Measurements from ENCODE around the gene LRR1.

LRR1 gene

GRCh38 chr14:49579841-49580240, 18.9 kb upstream of the LRR1 start:
- Histone ChIP-seq H3K4me3 (ENCODE audit: insufficient read depth, low read length, poor library complexity, severe bottlenecking) (no peak overlapping the region), H3K79me2 (ENCODE audit: insufficient read depth, low read length) (peaks cover 51% of the 10 kb centered on the region), H3K9me3 (ENCODE audit: insufficient read depth, low read length) (no peaks in the 10 kb centered on the region), H3K36me3 (ENCODE audit: low read length) (peaks cover 38% of the 10 kb centered on the region), H4K20me1 (ENCODE audit: low read depth, low read length) (peaks cover 27% of the 10 kb centered on the region), H3K9ac (ENCODE audit: low read length) (no peak overlapping the region), H3K4me2 (ENCODE audit: low read depth, low read length, poor library complexity, severe bottlenecking) (no peak overlapping the region), H3F3A (ENCODE audit: insufficient read depth) (peaks cover 55% of the 10 kb centered on the region), H2AFZ (ENCODE audit: low read depth, low read length, severe bottlenecking) (no peak overlapping the region), H3K9me2 (replicated peaks; ENCODE audit: insufficient read depth, low read length) (no peaks in the 10 kb centered on the region), H3K27ac (ENCODE audit: low read depth, low read length) (no peak overlapping the region), H3K27me3 (ENCODE audit: low read length) (no peaks in the 10 kb centered on the region)
- TF ChIP-seq EZH2phosphoT487 (conservative IDR thresholded peaks at IDR 0.05; ENCODE audit: low read length): no peak
- TF ChIP-seq, protein P1, sequence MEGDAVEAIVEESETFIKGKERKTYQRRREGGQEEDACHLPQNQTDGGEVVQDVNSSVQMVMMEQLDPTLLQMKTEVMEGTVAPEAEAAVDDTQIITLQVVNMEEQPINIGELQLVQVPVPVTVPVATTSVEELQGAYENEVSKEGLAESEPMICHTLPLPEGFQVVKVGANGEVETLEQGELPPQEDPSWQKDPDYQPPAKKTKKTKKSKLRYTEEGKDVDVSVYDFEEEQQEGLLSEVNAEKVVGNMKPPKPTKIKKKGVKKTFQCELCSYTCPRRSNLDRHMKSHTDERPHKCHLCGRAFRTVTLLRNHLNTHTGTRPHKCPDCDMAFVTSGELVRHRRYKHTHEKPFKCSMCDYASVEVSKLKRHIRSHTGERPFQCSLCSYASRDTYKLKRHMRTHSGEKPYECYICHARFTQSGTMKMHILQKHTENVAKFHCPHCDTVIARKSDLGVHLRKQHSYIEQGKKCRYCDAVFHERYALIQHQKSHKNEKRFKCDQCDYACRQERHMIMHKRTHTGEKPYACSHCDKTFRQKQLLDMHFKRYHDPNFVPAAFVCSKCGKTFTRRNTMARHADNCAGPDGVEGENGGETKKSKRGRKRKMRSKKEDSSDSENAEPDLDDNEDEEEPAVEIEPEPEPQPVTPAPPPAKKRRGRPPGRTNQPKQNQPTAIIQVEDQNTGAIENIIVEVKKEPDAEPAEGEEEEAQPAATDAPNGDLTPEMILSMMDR (IDR thresholded peaks at IDR 0.05; ENCODE audit: insufficient read depth, low read length, poor library complexity, severe bottlenecking): no peak

DNA sequence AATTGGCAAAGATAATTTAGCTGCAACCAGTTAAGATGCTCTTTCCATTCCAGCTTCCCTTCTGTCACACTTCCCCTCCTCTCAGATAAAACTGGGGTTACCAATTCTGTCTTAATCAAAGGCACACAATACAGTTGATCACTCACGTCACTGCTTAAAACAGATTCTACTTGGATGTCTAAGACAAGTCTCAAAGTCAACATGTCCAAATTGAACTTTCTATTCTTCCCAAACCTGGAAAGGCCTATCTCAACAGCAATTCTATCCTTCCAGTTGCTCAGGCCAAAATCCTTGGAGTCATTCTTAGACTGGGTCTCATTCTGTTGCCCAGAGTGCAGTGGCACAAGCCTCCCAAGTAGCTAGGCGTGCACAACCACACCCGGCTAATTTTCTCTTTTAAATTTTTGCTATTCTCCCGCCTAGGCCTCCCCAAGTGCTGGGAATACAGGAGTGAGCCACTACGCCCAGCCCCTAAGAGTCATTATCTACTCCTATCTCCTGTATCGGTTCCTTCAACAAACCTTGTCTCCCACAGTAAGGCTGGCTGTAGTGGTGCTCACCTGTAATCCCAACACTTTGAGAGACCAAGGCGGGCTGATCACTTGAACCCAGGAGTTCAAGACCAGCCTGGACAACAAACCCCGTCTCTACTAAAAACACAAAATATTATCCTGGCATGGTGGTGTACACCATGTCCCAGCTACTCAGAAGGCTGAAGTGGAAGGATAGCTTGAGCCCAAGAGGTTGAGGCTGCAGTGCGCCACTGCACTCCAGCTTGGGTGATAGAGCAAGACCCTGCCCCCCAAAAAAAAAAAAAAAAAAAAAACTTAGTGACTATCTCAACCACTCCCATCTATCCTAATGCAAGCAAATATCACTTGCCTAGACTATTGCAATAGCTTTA, 17.3 kb upstream of the LRR1 start:
- Histone ChIP-seq H3K27ac (ENCODE audit: low read depth, low read length) (no peak overlapping the region), H3K9ac (ENCODE audit: low read length) (no peak overlapping the region), H2AFZ (ENCODE audit: low read depth, low read length, severe bottlenecking) (no peak overlapping the region), H3K36me3 (ENCODE audit: low read length) (peaks cover 38% of the 10 kb centered on the region), H3K79me2 (ENCODE audit: insufficient read depth, low read length) (peaks cover 65% of the 10 kb centered on the region), H3K9me3 (ENCODE audit: insufficient read depth, low read length) (no peaks in the 10 kb centered on the region), H3K4me3 (ENCODE audit: insufficient read depth, low read length, poor library complexity, severe bottlenecking) (no peak overlapping the region), H3K4me2 (ENCODE audit: low read depth, low read length, poor library complexity, severe bottlenecking) (no peak overlapping the region), H3F3A (ENCODE audit: insufficient read depth) (peaks cover 64% of the 10 kb centered on the region), H4K20me1 (ENCODE audit: low read depth, low read length) (peaks cover 29% of the 10 kb centered on the region), H3K9me2 (replicated peaks; ENCODE audit: insufficient read depth, low read length) (no peaks in the 10 kb centered on the region), H3K27me3 (ENCODE audit: low read length) (no peaks in the 10 kb centered on the region)
- TF ChIP-seq, protein P1 (IDR thresholded peaks at IDR 0.05; ENCODE audit: insufficient read depth, low read length, poor library complexity, severe bottlenecking): no peak
- TF ChIP-seq EZH2phosphoT487 (conservative IDR thresholded peaks at IDR 0.05; ENCODE audit: low read length): no peak

- Histone ChIP-seq H3K27me3 (ENCODE audit: low read length) (no peaks in the 10 kb centered on the region), H3K9me2 (replicated peaks; ENCODE audit: insufficient read depth, low read length) (no peaks in the 10 kb centered on the region), H3K4me3 (ENCODE audit: insufficient read depth, low read length, poor library complexity, severe bottlenecking) (no peak overlapping the region), H4K20me1 (ENCODE audit: low read depth, low read length) (peaks cover 29% of the 10 kb centered on the region), H3K9me3 (ENCODE audit: insufficient read depth, low read length) (no peaks in the 10 kb centered on the region), H3K27ac (ENCODE audit: low read depth, low read length) (no peak overlapping the region), H3F3A (ENCODE audit: insufficient read depth) (peaks cover 69% of the 10 kb centered on the region), H3K36me3 (ENCODE audit: low read length) (peaks cover 38% of the 10 kb centered on the region), H2AFZ (ENCODE audit: low read depth, low read length, severe bottlenecking) (no peak overlapping the region), H3K4me2 (ENCODE audit: low read depth, low read length, poor library complexity, severe bottlenecking) (peak overlapping the region; percentile 76), H3K9ac (ENCODE audit: low read length) (no peak overlapping the region), H3K79me2 (ENCODE audit: insufficient read depth, low read length) (peaks cover 65% of the 10 kb centered on the region)
- TF ChIP-seq EZH2phosphoT487 (conservative IDR thresholded peaks at IDR 0.05; ENCODE audit: low read length): no peak
- TF ChIP-seq, protein P1 (IDR thresholded peaks at IDR 0.05; ENCODE audit: insufficient read depth, low read length, poor library complexity, severe bottlenecking): no peak
Observed at GRCh38 chr14:49582113-49582977, 16.4 kb upstream of the LRR1 start.

Data from SU-DHL-6 (cell line).